ENCODE data around the gene BRD1.
"Not testable (repeated sequence)": the region's sequence is repeated elsewhere in the genome, so short reads cannot be mapped to it uniquely, and the experiment has no call there.

Gene BRD1

DNA sequence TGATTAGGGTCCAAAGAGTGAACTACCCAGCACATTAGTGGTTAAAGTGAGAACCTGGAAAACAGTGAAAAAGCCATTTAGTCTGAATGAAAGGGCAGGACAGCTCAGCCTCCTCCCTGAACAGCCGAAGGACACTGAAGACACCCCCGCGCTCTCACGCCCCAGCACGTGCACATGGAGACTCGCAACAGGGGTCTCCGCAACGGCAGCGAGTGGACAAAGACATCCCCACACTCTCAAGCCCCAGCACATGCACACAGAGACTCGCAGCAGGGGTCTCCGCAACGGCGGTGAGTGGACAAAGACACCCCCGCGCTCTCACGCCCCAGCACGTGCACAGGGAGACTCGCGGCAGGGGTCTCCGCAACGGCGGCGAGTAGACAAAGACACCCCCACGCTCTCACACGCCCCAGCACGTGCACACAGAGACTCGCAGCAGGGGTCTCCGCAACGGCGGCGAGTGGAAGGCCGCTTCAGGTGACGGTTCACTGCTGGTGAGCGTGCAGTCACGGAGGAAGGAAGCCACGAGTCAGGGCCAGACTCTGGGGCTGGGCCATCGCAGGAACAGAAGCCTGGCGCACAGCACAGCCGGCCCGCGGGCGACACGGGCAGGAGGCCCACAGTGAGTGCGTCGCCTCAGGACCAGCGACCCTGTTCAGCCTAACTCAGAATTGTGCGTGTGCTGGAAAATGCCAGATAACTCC lies 43.6 kb downstream of the BRD1 start:
- no peak for DNase-seq (ENCODE audit: low read depth, low spot score)

DNA sequence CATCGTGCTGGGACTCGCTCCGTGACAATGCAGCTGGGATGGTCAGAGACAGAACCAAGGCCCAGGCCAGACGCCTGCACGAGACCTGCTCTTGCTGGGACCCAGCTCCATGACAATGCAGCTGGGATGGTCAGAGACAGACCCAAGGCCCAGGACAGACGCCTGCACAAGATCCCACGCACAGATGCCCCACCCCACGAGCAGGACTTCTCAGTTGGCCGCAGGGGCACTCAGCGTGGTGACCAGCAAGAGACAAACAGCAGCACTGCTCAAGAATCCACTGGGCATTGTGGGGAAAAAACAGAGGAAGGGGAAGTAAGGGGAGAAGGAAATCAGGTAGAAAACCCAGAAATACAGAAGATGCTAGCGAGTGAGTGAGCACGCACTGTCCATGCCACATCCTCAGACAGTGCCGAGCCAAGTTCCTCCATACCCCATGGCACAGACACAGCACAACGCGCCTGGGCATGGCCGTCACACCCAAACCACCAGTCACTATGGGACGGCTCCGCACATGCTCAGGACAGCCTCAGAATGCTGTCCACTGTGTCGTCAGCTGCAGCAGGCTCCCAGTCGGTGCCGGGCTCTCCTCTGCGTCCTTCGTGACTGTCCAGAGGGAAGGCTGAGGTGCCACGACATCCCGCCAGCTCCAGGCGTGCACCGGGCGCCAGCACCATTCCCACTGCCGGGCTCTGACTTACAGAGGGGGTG lies 44.5 kb downstream of the BRD1 start:
- no peak for DNase-seq (ENCODE audit: low read depth, low spot score)

DNA sequence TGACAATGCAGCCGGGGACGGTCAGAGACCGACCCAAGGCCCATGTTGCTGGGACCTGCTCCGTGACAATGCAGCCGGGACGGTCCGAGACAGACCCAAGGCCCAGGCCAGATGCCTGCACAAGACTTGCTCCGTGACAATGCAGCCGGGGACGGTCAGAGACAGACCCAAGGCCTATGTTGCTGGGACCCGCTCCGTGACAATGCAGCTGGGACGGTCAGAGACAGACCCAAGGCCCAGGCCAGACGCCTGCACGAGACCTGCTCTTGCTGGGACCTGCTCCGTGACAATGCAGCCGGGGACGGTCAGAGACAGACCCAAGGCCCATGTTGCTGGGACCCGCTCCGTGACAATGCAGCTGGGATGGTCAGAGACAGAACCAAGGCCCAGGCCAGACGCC lies 45.8 kb downstream of the BRD1 start:
- not testable (repeated sequence) for DNase-seq (ENCODE audit: low read depth, low spot score)

DNA sequence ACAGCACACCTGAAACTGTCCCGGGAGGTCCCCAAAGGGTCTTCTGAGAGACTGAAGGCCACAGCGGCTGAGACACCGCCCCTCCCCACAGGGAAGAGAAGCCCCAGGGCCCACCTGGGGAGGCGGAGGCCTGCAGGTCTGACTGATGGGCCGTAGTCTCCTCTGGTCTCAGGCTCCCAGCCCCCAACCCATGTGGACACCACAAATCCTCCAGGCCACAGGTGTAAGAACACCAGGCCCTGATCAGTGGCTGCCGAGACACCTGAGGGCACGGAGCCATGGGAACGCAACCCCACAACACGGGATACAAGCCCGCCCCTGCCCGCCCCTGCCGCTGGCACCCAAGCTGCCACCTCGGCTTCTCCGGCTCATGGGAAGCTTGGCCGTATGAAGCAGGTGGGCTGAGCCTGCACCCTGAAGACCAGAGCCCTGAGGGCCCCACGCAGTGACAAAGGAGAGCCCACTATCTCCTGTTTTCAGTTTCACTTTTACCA lies 46.3 kb downstream of the BRD1 start:
- DNase-seq (ENCODE audit: low read depth, low spot score): no peak

GRCh38 chr22:49780698-49781288 lies 46.9 kb downstream of the BRD1 start:
- no peak for DNase-seq (ENCODE audit: low read depth, low spot score)

GRCh38 chr22:49779853-49780697 lies 47.6 kb downstream of the BRD1 start:
- DNase-seq (ENCODE audit: low read depth, low spot score): no peak

GRCh38 chr22:49779211-49779610 lies 48.5 kb downstream of the BRD1 start:
- DNase-seq (ENCODE audit: low read depth, low spot score): no peak

- DNase-seq (ENCODE audit: low read depth, low spot score): no peak
Measured at GRCh38 chr22:49777569-49778249, 50.0 kb downstream of the BRD1 start.

DNA sequence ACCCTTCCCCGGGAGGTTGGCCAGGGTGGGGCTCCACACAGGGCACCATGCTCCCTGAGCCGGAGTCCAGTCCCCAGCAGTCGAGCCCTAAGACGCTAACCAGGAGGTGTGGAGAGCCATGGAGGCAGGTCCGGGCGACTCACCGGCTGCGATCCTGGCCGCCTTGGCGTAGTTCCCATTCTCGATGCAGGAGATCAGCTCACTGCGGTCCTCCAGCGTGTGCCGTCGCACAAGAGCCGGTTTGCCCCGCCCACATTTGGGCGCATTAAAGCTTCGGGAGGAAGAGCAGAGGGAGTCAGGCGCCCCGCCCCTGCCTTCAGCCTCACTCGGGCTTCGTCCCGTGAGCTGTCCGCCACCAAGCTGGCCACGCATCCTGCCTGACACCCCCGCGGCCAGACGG lies 50.8 kb downstream of the BRD1 start:
- no peak for DNase-seq (ENCODE audit: low read depth, low spot score)

- DNase-seq (ENCODE audit: low read depth, low spot score): no peak
Measured at GRCh38 chr22:49775867-49776511, 51.7 kb downstream of the BRD1 start.

GRCh38 chr22:49775191-49775866 lies 52.3 kb downstream of the BRD1 start:
- no peak for DNase-seq (ENCODE audit: low read depth, low spot score)

DNA sequence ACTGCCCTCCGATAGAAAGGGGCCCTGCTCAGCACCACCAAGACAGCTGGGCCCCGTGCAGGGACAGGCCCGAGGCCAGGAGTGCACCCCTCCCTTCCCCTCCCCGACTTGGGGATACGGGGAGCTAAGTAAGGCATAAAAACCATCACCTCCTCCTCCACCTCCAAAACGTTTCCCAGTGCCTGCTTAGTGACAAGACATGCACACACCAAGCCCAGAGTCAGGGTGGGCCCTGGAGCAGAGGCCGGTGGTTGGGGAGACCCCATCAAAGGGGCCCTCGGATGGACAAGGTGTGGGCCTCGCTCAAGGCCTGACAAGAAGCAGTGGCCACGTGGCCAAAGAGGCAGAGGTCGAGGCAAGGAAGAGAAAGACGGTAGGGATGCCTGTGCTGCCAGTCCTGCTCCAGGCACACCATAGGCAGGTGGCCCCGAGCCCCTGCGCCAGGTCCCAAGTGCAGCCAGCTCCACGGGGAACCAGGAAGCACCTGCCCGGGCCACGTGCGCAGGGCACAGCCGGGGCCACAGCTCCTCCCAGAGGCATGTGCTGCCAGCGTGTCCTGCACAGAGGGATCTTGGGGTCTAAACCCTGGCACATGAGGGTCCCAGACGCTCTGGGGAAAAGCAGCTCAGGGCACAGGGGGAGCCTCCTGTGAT lies 53.0 kb downstream of the BRD1 start:
- DNase-seq (ENCODE audit: low read depth, low spot score): no peak

DNA sequence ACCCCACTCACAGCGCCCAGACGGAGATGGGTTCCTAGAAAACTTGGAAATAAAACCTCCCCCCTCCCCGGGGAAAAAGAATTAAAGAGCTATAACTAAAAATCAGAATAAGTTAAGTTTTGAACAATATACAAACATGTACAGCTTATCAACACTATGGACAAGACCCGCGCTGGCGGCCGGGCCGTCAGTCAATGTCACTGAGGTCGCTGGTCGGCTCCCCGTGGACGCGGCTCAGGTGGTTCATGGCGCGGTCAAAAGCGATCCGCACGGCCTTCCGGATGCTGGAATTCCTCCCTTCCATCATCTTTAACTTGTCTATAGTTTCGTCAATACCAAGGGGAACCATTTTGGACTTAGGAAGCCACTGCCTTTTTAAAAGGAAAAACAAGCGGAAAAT lies 53.6 kb downstream of the BRD1 start:
- DNase-seq (ENCODE audit: low read depth, low spot score): no peak

DNA sequence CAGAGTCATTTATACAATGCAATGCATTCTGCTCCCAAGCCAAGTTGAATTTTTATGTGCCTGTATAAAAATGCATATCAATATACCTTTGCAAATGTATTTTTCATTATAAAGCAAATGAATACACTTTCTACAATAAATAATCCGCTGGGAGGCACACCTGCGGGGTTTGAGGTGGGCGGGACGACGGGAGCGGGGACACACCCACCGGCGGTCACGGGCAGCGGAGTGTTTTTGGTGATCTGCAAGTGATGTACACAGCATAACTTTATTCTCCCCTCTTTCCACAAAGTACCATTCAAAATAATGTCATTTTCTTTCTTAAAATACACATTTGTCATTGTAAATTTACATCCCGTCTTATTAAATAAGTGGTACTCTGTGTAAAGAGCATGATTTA lies 54.1 kb downstream of the BRD1 start:
- no peak for DNase-seq (ENCODE audit: low read depth, low spot score)

GRCh38 chr22:49772692-49773091 lies 55.0 kb downstream of the BRD1 start:
- DNase-seq (ENCODE audit: low read depth, low spot score): no peak

DNA sequence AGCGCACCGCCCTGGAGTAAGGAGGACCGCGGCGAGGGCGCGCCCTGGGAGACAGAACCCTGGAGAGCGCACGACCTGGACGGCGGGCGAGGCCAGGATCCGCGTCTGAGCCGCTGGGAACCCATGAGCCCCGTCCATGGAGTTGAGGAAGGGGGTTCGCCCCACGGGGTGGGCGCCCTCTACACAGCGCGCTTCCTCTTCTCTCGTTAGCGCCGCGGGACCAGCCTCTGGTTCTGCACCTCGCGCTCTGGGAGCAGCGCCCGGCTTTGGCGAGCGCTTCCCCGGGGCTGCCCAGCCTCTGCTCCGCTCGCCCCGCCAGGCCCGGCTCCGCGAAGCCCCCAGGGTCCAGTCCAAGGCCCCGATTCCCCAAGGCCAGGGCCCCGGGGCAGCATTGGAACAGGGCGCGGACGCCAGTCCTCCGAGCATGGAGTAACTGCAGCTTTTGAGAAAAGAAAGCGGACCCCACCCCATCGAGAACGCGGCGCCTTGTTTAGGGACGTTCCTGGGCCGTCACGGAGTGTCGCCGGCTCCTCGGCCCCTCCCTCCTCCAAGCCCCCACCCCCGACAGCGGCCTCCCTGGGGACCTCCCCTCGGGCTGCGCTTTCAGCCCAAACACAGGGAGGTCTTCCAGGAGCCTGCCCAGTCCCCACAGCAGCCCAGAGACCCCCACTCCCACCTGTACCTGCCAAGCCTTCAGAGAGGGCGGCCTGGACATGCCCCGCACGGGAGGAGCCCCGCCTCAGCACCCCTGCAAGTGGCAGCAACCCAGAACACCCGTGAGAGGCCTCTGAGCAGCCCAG lies 56.2 kb downstream of the BRD1 start:
- DNase-seq (ENCODE audit: low read depth, low spot score): no peak

DNA sequence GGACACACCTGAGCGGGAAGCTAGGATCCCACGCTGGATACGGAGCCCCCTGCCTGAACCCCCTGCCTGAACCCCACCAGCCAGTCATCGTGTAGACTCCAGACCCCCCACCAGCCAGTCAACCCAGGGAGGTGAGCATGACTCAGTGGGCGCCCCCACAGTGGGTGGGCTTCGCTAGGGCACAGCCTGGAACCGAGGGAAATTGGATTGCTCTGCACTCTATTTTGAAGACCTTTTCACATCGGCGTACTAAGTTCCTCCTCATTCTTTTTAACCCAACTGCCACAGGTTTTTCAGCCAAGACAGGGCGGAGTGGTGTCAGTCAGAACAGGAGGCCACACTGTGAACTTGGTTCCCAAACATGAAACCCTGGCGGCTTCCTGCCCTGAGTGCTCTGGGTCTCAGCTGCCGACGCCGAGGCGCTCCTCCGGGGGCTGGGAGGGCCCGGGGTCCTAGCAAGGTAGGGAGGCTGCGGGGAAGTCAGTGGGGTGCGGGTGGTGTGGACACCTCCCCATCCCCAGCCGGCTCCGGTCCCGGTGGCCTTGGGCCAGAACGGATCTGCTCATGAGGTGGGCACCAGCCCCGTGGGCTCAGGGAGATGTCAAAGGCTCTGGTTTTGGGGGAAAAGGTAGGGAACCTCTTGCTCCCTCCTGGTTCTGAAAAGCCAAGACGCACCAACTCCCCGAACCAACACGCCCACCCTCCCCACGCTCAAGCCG lies 57.0 kb downstream of the BRD1 start:
- no peak for DNase-seq (ENCODE audit: low read depth, low spot score)

Measured in astrocyte of the hippocampus (primary cell).